Skeletal muscle satellite cell (primary cell): ENCODE data around the gene AGPAT3.

Source experiments
- H3K27me3 ChIP-seq: 2 replicates; pipeline ENCODE4 v1.7.0; 2013; ENCODE audit warnings: low read length; ENCODE audit not compliant: control insufficient read depth, insufficient read depth
- H3K36me3 ChIP-seq: 2 replicates; pipeline ENCODE4 v1.7.0; 2013; ENCODE audit warnings: mild to moderate bottlenecking, control low read depth, low read length; ENCODE audit not compliant: insufficient read depth
- H3K4me1 ChIP-seq: 2 replicates; pipeline ENCODE4 v1.7.0; 2013; ENCODE audit warnings: low read length; ENCODE audit not compliant: control insufficient read depth, insufficient read depth
- H3K4me2 ChIP-seq: 2 replicates; pipeline ENCODE4 v1.7.0; 2013; ENCODE audit warnings: mild to moderate bottlenecking, low read length
- H3K4me3 ChIP-seq: 2 replicates; pipeline ENCODE4 v1.7.0; 2013; ENCODE audit warnings: low read length
- H3K9ac ChIP-seq: 2 replicates; pipeline ENCODE4 v1.7.0; 2013; ENCODE audit warnings: mild to moderate bottlenecking, low read depth, low read length, moderate library complexity
- H3K9me3 ChIP-seq: replicated peaks from 2 replicates; pipeline ENCODE4 v1.7.0; 2013; ENCODE audit warnings: mild to moderate bottlenecking, control low read depth, low read length

AGPAT3 gene

DNA sequence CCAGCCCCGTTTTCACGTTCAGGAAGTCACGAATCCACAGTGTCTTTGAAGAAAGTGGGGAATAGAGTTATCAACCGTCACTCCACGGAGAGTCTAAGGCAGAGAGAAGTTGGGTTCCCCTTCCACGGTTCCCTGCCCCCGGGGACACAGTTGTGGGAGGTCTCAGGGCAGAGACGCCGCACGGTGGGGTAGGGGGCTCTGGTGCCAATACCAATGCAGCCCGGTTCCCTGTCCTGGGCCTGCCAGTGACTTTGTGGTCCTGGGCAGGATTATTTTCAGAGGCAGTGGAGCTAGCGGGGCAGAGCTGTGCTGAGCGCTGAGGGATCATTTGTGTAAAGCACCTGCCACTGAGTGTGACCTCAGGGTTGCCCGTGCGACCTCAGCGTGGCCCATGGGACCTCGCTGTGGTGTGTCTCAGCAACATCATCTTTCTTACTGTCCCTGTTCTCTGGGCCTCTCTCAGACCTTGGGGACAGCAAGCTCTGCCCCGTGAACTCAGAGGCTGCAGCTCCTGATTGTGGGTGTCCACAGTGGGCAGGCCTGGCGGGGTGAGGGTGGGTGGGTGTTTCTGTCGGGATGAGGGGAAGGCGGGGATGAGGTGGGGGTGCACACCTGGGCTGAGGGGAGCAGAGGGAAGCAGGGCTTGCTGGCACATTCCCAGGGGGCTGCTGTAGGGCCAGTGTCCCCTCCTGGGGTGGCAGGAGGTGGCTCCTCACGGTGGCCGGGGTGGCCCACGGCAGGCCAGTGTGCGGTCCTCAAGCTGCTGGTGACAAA is 65.2 kb downstream of the AGPAT3 start:
- Histone ChIP-seq H3K9me3 (no peaks in the 10 kb centered on the region), H3K4me1 (no peaks in the 10 kb centered on the region), H3K4me3 (no peak overlapping the region), H3K36me3 (peaks cover 5% of the 10 kb centered on the region), H3K9ac (no peak overlapping the region), H3K27me3 (no peaks in the 10 kb centered on the region), H3K4me2 (no peak overlapping the region)

GRCh38 chr21:43930848-43931375 is 65.9 kb downstream of the AGPAT3 start:
- peaks cover 5% of the 10 kb centered on the region for H3K36me3 ChIP-seq
- H3K9me3 ChIP-seq, result no peaks in the 10 kb centered on the region
- no peak overlapping the region for H3K9ac ChIP-seq
- H3K4me2 ChIP-seq, result no peak overlapping the region
- no peaks in the 10 kb centered on the region for H3K27me3 ChIP-seq
- H3K4me1 ChIP-seq, result peaks cover under 1% of the 10 kb centered on the region
- H3K4me3 ChIP-seq, result no peak overlapping the region

- Histone ChIP-seq H3K9me3 (no peaks in the 10 kb centered on the region), H3K4me3 (no peak overlapping the region), H3K9ac (no peak overlapping the region)
Measured at GRCh38 chr21:43931489-43931888, 66.5 kb downstream of the AGPAT3 start.

GRCh38 chr21:43932005-43932404 is 67.0 kb downstream of the AGPAT3 start:
- Histone ChIP-seq H3K36me3 (peaks cover 2% of the 10 kb centered on the region), H3K4me2 (no peak overlapping the region), H3K27me3 (no peaks in the 10 kb centered on the region), H3K4me1 (peaks cover 9% of the 10 kb centered on the region), H3K9me3 (no peaks in the 10 kb centered on the region), H3K4me3 (no peak overlapping the region), H3K9ac (no peak overlapping the region)

More at GRCh38 chr21:43931489-43931888, 66.5 kb downstream of the AGPAT3 start:
- H3K4me1 ChIP-seq, result peaks cover 6% of the 10 kb centered on the region
- H3K36me3 ChIP-seq, result peaks cover 2% of the 10 kb centered on the region
- no peaks in the 10 kb centered on the region for H3K27me3 ChIP-seq
- no peak overlapping the region for H3K4me2 ChIP-seq

- Histone ChIP-seq H3K36me3 (peaks cover 2% of the 10 kb centered on the region), H3K4me2 (no peak overlapping the region), H3K4me3 (no peak overlapping the region), H3K27me3 (no peaks in the 10 kb centered on the region), H3K9me3 (no peaks in the 10 kb centered on the region), H3K9ac (no peak overlapping the region), H3K4me1 (peaks cover 9% of the 10 kb centered on the region)
Measured at GRCh38 chr21:43933199-43933598, 68.2 kb downstream of the AGPAT3 start.

GRCh38 chr21:43933680-43934079 is 68.7 kb downstream of the AGPAT3 start:
- Histone ChIP-seq H3K36me3 (peaks cover 2% of the 10 kb centered on the region), H3K9ac (no peak overlapping the region)

GRCh38 chr21:43934116-43934515 is 69.1 kb downstream of the AGPAT3 start:
- Histone ChIP-seq H3K9me3 (no peaks in the 10 kb centered on the region), H3K36me3 (peaks cover 2% of the 10 kb centered on the region), H3K27me3 (no peaks in the 10 kb centered on the region), H3K9ac (no peak overlapping the region), H3K4me1 (peaks cover 15% of the 10 kb centered on the region), H3K4me3 (no peak overlapping the region), H3K4me2 (no peak overlapping the region)

More at GRCh38 chr21:43933680-43934079, 68.7 kb downstream of the AGPAT3 start:
- Histone ChIP-seq H3K27me3 (no peaks in the 10 kb centered on the region), H3K9me3 (no peaks in the 10 kb centered on the region), H3K4me3 (no peak overlapping the region), H3K4me2 (no peak overlapping the region), H3K4me1 (peaks cover 12% of the 10 kb centered on the region)

DNA sequence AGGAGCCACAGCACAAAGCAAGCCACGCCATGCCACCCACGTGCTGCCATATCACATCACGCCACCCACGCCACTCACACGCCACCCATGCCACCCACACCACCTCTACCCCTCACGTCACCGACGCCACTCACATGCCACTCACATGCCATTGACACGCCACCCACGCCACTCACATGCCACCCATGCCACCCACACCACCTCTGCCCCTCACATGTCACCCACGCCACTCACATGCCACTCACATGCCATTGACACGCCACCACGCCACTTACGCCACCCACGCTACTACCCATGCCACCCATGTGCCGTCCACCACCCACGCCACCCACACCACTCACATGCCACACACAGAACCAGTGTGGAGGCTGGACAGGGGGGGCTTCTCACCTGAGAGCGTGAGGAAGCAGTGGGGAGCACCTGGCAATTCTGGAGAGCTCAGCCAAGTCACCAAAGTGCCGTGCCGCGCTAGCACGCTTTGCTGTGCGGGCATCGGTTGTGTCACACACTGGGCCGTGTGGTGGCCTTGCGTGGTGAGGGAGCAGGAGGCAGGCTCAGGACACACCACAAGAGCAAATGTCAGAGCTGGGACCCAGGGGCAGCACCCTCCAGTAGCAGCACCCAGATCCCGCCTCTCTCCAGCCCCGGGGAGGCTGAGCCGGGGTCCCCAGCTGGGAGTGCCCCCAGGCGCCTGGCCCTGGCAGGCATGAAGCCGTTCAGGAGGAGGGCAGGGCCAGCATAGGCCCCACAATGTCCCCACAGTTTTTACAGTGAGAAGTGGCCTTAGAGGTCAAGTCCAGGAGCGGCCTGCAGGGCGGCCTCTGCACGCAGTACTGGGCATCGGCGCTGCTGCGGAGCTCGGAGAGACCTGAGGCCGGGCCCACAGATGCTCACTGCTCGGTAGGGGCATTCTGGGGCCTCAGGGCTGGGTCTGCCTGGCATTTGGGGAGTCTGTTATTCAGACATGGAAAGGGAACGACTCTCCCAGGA is 70.0 kb downstream of the AGPAT3 start:
- Histone ChIP-seq H3K9ac (no peak overlapping the region), H3K27me3 (no peaks in the 10 kb centered on the region), H3K36me3 (peaks cover 2% of the 10 kb centered on the region), H3K4me2 (no peak overlapping the region), H3K9me3 (no peaks in the 10 kb centered on the region), H3K4me3 (no peak overlapping the region), H3K4me1 (peaks cover 15% of the 10 kb centered on the region)

DNA sequence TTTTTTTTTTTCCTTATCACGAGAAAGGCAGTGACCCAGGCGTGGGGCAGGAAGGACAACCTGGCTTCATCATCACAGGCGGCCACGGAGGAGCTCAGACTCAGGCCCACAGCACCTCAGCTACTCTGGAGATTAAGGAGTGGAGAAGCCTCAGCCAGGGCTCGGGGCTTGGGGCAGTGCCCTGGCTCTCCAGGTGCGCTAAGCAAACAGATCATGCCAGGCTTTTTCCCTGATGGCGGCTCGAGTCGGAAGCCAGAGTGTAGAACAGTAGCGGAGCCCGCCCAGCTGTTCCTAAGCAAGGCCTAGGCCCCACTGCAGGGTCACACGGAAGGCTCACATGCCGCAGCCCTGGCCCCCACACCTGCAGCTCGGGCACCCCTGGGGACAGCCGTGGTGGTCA is 70.7 kb downstream of the AGPAT3 start:
- H3K4me3 ChIP-seq, result no peak overlapping the region
- H3K9ac ChIP-seq, result no peak overlapping the region
- peaks cover 2% of the 10 kb centered on the region for H3K36me3 ChIP-seq
- H3K4me2 ChIP-seq, result no peak overlapping the region
- peaks cover 15% of the 10 kb centered on the region for H3K4me1 ChIP-seq
- H3K27me3 ChIP-seq, result no peaks in the 10 kb centered on the region
- no peaks in the 10 kb centered on the region for H3K9me3 ChIP-seq

GRCh38 chr21:43936247-43936967 is 71.4 kb downstream of the AGPAT3 start:
- Histone ChIP-seq H3K4me3 (no peak overlapping the region), H3K4me2 (peak overlapping the region; percentile 4), H3K36me3 (peaks cover 5% of the 10 kb centered on the region), H3K9ac (peak overlapping the region; percentile 22), H3K4me1 (peaks cover 15% of the 10 kb centered on the region), H3K27me3 (no peaks in the 10 kb centered on the region), H3K9me3 (no peaks in the 10 kb centered on the region)
